Glomerular visceral epithelial cell (primary cell): Measurements from ENCODE around the gene DGKQ.
"Not testable (repeated sequence)": the region's sequence is repeated elsewhere in the genome, so short reads cannot be mapped to it uniquely, and the experiment has no call there.

Source experiments
- DNase-seq: peaks from one replicate; pipeline ENCODE4 v3.0.0-alpha.2; 2016; ENCODE audit errors: extremely low spot score

Gene DGKQ

GRCh38 chr4:1009542-1010394 is 36.4 kb upstream of the DGKQ start:
- peak; percentile 76 for DNase-seq

DNA sequence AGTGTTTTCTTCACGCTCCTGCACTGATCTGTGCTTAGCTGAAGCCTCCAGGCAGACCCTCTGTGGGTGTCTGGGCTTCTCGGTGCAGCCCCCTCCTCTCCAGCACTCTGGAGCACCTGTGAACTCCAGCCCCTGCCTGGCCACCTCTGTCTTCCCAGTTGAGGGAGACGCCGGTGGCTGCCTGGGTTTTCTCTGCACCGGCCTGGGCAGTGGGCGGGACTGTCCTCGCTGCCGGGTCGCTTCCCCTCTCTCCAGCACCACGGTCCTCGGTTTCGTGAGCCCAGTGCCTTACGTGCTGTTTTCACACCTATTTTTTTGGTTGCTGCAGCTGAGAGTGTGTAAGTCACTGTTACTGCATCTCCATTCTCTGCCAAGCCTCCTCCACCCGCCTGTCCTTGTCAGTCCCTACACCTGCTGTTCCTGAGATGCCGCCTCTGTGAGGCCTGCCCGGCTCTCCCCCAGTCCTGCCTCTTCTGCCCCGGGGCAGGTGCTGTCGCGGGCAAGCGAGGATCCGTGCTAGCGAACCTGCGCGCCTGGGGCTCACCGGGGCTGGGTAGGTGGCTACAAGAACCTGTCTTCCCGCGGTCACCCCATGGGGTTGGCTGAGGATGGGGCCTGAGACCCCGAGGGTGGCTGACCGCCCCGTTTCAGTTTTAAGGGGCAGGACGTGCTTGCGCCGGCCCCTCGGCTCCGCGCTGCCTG is 35.6 kb upstream of the DGKQ start:
- DNase-seq: no peak

DNA sequence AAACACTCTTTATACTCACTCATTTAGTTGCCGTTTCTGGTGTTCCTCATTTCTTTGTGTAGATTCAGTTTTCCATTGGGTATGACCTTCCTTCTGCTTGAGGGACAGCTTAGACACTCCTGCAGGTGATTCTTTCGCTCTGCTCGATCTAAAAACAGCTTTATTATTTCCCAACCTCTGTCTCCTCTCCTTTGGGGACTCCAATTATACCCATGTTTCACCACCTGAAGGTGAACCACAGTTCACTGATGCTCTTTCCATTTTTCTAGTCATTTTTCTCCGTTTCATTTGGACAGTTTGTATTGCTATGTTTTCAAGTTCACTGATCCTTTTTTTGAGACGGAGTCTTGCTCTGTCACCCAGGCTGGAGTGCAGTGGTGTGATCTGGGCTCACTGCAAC is 33.5 kb upstream of the DGKQ start:
- DNase-seq: no peak

DNA sequence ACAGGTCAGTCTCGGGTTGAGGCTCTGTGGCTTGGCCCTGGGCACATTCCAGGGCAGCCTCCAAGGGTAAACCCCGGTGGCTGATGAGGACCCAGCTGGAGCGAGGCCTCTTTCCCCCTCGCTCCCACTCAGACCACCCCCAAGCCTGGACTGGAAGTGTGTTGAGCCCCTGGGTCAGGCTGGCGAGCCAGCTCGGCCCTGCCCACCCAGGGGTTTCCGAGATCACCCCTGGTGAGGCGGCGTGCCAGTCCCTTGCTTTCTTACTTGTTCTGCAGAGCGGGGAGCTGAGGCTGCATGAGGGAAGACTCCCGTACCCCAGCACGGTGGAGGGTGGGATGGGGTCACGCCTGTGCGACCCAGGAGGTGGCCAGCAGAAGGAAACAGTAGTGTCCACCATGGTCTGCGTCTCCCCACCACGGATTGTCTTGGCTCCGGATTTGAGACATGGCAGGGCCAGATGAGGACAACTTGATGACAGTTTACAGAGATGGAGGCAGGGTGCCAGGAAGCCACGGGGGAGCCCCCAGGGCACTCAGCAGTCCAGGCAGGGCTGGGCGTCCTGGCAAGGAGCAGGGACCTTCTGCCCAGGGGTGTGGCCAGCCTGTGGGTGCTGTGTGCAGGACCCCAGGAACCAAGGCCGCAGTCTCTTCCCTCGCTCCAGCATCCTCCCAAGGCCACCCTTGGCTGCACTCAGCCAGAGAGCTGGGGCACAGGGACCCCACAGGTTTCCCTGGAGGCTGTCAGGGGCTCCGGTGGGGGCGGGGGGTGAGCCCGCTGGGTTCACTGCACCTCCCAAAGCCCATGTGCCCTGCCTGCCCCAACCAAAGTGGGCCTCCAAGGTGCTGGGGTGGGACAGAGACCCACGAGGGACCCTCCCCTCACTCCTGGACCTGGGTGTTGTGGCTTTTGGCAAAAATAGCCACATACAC is 31.5 kb upstream of the DGKQ start:
- no peak for DNase-seq

DNA sequence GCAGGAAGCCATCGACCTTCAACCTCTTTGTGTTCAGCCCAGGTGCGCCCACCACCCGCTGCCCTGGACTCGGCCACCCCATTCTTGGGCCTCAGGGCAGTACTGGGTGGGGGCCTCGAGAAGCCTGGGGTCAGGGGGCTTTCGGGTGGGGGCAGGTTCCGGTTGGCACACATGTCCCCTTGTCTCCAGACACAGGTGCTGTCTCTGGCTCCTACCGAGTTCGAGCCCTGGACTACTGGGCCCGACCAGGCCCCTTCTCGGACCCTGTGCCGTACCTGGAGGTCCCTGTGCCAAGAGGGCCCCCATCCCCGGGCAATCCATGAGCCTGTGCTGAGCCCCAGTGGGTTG is 30.7 kb upstream of the DGKQ start:
- no peak for DNase-seq

- no peak for DNase-seq
These were observed 30.1 kb upstream of the DGKQ start for GRCh38 chr4:1003271-1004070.

DNA sequence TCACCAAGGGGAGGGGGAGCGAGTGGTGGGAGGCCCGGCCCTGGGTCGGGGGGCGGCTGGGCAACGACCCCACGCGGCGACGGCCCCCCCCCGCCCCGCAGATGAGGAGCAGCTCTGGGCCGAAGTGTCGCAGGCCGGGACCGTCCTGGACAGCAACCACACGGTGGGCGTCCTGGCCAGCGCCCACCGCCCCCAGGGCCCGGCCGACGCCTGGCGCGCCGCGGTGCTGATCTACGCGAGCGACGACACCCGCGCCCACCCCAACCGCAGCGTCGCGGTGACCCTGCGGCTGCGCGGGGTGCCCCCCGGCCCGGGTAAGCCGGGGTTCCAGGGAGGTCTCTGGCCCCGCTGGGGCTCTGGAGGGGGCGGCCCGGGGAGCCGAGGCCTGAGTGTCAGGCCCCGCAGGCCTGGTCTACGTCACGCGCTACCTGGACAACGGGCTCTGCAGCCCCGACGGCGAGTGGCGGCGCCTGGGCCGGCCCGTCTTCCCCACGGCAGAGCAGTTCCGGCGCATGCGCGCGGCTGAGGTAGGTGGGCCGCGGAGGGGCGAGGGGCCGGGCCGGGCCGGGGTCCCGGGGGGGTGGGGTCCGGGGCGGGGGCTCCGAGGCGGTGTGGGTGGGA is 29.4 kb upstream of the DGKQ start:
- no peak for DNase-seq

GRCh38 chr4:1002131-1002630 is 28.8 kb upstream of the DGKQ start:
- no peak for DNase-seq

GRCh38 chr4:1001561-1002130 is 28.3 kb upstream of the DGKQ start:
- DNase-seq: no peak

GRCh38 chr4:1000686-1001260 is 27.4 kb upstream of the DGKQ start:
- no peak for DNase-seq

GRCh38 chr4:999882-1000425 is 26.6 kb upstream of the DGKQ start:
- DNase-seq: no peak

- DNase-seq: not testable (repeated sequence)
These were observed 26.0 kb upstream of the DGKQ start for GRCh38 chr4:999240-999863.

GRCh38 chr4:998096-998691 is 24.8 kb upstream of the DGKQ start:
- no peak for DNase-seq

DNA sequence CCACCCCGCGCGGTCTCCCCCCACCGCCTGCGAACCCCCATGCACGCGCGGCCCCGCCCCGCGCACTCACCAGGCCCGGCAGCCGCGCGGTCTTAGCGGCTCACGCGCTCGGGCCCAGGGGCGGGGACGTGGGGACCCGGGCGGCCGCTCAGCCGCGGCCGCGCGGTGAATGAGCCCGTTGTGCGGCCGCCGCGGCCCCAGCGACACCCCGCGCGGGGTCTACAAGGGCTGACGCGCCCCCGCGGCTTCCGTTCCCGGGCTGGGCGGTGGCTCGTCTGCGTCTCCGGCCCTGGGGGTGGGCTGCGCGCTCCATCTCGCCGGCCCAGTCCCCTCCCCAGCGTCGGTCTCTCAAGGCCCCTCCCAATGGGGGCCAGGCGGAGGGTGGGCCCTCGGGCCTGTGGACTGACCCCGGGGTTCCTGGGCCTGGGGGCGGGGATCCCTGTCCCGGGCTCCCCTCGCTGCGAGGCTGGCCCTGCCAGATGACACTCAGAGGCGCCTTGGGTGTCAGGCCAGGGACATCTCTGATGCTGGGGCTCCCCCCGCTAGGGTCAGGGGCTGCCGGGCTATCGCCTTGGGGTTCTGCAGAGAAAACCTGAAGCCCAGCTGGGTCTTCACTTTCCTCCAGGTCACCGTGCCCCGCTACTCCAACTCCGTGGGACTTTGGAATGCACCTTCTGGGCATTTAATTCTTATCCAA is 24.2 kb upstream of the DGKQ start:
- DNase-seq: no peak

DNA sequence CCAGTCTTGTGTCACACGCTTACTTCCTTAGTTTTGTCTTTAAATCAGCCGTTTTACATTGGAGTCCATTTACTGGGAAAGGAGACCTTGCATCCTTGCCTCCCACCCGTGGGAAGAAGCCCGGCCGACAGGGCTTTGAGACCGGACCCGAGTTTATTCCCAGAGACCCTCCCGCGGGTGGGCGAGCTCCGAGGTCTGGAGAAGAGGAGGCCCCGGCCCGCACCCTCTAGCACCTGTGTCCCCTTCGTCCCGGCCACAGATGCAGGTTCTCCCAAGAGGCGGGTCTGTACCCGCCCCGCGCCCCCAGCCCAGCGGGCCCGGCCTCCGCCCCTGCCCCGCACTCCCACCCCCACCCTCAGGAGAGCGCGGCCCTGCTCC is 23.6 kb upstream of the DGKQ start:
- DNase-seq: no peak

DNA sequence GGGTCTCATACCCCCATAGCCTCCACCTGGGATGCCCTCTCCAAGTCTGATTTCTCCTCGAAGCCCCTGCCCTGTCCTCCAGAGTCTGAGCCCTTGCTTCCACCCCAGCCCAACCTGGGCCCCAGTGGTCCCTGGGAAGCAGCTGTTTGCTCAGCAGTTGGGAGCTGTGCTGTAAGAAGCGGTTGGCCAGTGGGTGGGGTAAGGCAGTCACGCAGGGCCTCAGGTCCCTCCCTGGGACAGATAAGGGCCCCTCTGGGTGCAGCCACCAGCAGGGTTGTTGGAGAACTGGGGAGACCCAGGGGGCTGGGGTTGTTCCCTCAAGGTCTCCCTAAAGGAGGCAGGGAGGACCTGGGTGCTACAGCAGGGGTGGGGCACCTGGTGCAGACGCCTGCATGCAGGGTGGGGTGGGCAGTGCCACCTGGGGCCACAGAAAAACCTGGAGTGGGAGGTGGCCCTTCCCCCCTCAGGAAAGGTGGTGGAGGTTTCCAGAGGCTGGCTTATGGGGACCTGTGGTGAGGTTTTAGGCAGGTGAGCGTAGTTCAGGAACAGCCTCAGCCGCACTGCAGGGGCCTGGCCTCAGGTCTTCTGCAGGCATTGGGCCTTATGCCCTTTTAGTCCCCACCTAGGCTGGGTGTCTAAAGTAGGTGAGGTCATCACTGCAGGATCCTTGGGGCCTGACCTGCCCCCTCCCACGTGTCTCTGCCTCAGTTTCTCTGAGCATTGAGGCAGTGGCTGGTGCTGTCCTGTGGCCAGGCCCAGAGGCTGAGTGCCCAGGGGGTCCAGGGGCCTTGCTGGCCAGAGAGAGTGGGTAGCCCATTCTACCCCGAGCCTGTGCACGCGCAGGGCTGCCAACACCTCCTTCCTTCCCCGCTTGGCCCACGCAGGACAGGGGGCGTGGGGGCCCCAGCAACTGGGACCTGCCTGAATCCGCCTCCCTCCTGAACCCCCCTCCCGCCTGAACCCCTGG is 22.9 kb upstream of the DGKQ start:
- DNase-seq: no peak
